IMR-90 (cell line): ENCODE data around the gene RIC8B. TPM values are rescaled to one million over a fixed set of nuclear protein-coding genes. Genes with fewer than 3 reads are reported as not detected.

Experiments
- ATAC-seq: fragments of 200-7000 bp; cut with Tn5 transposase; 2 replicates; pipeline ENCODE4 v1.9.1; 2020; ENCODE audit warnings: low read depth, mild to moderate bottlenecking, moderate library complexity
- BruUV-seq: library from RNA; stranded (reverse); fragments of 400-500 nt; replicated peaks from 2 replicates; lab custom pipeline; 2021; lab: Mats Ljungman, UMichigan
- CTCF ChIA-PET: fragments of 300-600 bp; formaldehyde crosslinking; extraction: SDS; loops from one replicate; lab custom pipeline; 2021; ENCODE audit warnings: antibody characterized with exemption; lab: Yijun Ruan, JAX
- POLR2A ChIA-PET: fragments of 300-600 bp; sonication (Branson Sonifier 250); formaldehyde crosslinking; loops from one replicate; lab custom pipeline; 2022; ENCODE audit warnings: antibody characterized with exemption; ENCODE audit not compliant: unreplicated experiment; lab: Charles Lee
- DNase-seq: peaks from one replicate; pipeline ENCODE4 v3.0.0; 2013
- H2AFZ ChIP-seq: replicated peaks from 2 replicates; pipeline ENCODE3; 2013; ENCODE audit warnings: low read length, mild to moderate bottlenecking; ENCODE audit not compliant: poor library complexity
- H2AK5ac ChIP-seq: 2 replicates; pipeline ENCODE4 v1.6.1; 2013; ENCODE audit warnings: low read depth, low read length, inconsistent platforms
- H2AK9ac ChIP-seq: replicated peaks from 2 replicates; pipeline ENCODE3; 2013; ENCODE audit warnings: mild to moderate bottlenecking, low read depth, low read length, moderate library complexity; ENCODE audit not compliant: poor library complexity
- H2BK120ac ChIP-seq: 2 replicates; pipeline ENCODE4 v1.6.1; 2013; ENCODE audit warnings: low read depth, low read length, inconsistent platforms
- H2BK15ac ChIP-seq: 3 replicates; pipeline ENCODE4 v1.6.1; 2013; ENCODE audit warnings: low read depth, low read length, inconsistent platforms
- H2BK20ac ChIP-seq: 2 replicates; pipeline ENCODE4 v1.6.1; 2013; ENCODE audit warnings: low read depth, mild to moderate bottlenecking, inconsistent platforms, low read length, moderate library complexity
- H2BK5ac ChIP-seq: 2 replicates; pipeline ENCODE4 v1.6.1; 2013; ENCODE audit warnings: mild to moderate bottlenecking, low read depth, low read length, inconsistent platforms; ENCODE audit not compliant: poor library complexity, severe bottlenecking
- H3K14ac ChIP-seq: replicated peaks from 2 replicates; pipeline ENCODE4 v1.6.1; 2013; ENCODE audit warnings: low read depth, low read length, inconsistent platforms
- H3K18ac ChIP-seq: 2 replicates; pipeline ENCODE4 v1.6.1; 2013; ENCODE audit warnings: low read depth, low read length, control low read depth
- H3K23ac ChIP-seq: 2 replicates; pipeline ENCODE4 v1.6.1; 2013; ENCODE audit warnings: low read depth, low read length, inconsistent platforms
- H3K27ac ChIP-seq: 2 replicates; pipeline ENCODE4 v1.5.1; 2013; ENCODE audit warnings: mild to moderate bottlenecking, control low read depth, low read length; ENCODE audit not compliant: insufficient read depth
- H3K27me3 ChIP-seq: 2 replicates; pipeline ENCODE4 v1.6.1; 2013; ENCODE audit warnings: low read length; ENCODE audit not compliant: control insufficient read depth, insufficient read depth
- H3K36me3 ChIP-seq: 2 replicates; pipeline ENCODE4 v1.6.1; 2013; ENCODE audit warnings: low read length, mixed read lengths; ENCODE audit not compliant: control insufficient read depth, insufficient read depth
- H3K4ac ChIP-seq: 2 replicates; pipeline ENCODE4 v1.6.1; 2013; ENCODE audit warnings: low read depth, low read length, inconsistent platforms
- H3K4me1 ChIP-seq: 2 replicates; pipeline ENCODE4 v1.6.1; 2013; ENCODE audit warnings: low read length, mixed read lengths; ENCODE audit not compliant: control insufficient read depth, insufficient read depth
- H3K4me2 ChIP-seq: 2 replicates; pipeline ENCODE4 v1.6.1; 2013; ENCODE audit warnings: low read depth, mild to moderate bottlenecking, control low read depth, low read length, moderate library complexity
- H3K4me3 ChIP-seq: 2 replicates; pipeline ENCODE4 v1.5.1; 2013; ENCODE audit warnings: low read depth, mild to moderate bottlenecking, control low read depth, low read length, moderate library complexity; ENCODE audit not compliant: insufficient read depth
- H3K56ac ChIP-seq: 2 replicates; pipeline ENCODE4 v1.6.1; 2013; ENCODE audit warnings: low read length, inconsistent platforms; ENCODE audit not compliant: insufficient read depth; ENCODE audit errors: extremely low read depth
- H3K79me1 ChIP-seq, 2 experiments: 2 replicates each; pipeline ENCODE4 v1.6.1; 2013; ENCODE audit warnings: low read length in 2 of 2, inconsistent platforms in 1 of 2, low read depth in 1 of 2
- H3K9ac ChIP-seq: 2 replicates; pipeline ENCODE4 v1.6.1; 2013; ENCODE audit warnings: low read depth, low read length, control low read depth
- H3K9me1 ChIP-seq: 2 replicates; pipeline ENCODE4 v1.6.1; 2013; ENCODE audit warnings: low read length, inconsistent platforms; ENCODE audit not compliant: insufficient read depth
- H3K9me3 ChIP-seq: 2 replicates; pipeline ENCODE4 v1.6.1; 2013; ENCODE audit warnings: low read length; ENCODE audit not compliant: control insufficient read depth, insufficient read depth
- H4K20me1 ChIP-seq: 2 replicates; pipeline ENCODE4 v1.6.1; 2013; ENCODE audit warnings: low read length, inconsistent platforms; ENCODE audit not compliant: insufficient read depth
- H4K5ac ChIP-seq: 2 replicates; pipeline ENCODE4 v1.6.1; 2013; ENCODE audit warnings: mild to moderate bottlenecking, low read depth, low read length, control low read depth
- H4K8ac ChIP-seq, 2 experiments: 2 replicates each; pipeline ENCODE4 v1.6.1; 2013; ENCODE audit warnings: low read depth in 2 of 2, low read length in 2 of 2, control low read depth in 1 of 2, inconsistent platforms in 1 of 2
- H4K91ac ChIP-seq: 2 replicates; pipeline ENCODE4 v1.6.1; 2013; ENCODE audit warnings: low read depth, low read length, inconsistent platforms; ENCODE audit not compliant: insufficient read depth
- MAFK ChIP-seq: IDR thresholded peaks from 2 replicates; pipeline ENCODE4 v1.6.1; 2012; ENCODE audit warnings: low read depth, low read length, improper control_type of control experiment
- RAD21 ChIP-seq: IDR thresholded peaks from 2 replicates; pipeline ENCODE4 v1.6.1; 2012; ENCODE audit warnings: low read length, improper control_type of control experiment
- WGBS, 2 experiments: methylation state at CpG; one replicate each; pipeline versions ENCODE4 v1.1.5 to v1.1.7; 2013; ENCODE audit warnings: missing lambda C conversion rate in 2 of 2; ENCODE audit not compliant: insufficient read length in 1 of 2; ENCODE audit errors: extremely low coverage in 2 of 2; 5-methylcytosine and 5-hydroxymethylcytosine counted together
- dilution Hi-C: fragments of 300-500 bp; cut with HindIII; formaldehyde crosslinking; loops from one replicate; pipeline ENCODE4 v1.14.3; 2018; ENCODE audit warnings: low sequenced_read_pairs; ENCODE audit not compliant: unreplicated experiment
- in situ Hi-C: fragments of 300-500 bp; cut with MboI; formaldehyde crosslinking; loops from 3 replicates; pipeline ENCODE4 v1.14.3; 2019; ENCODE audit warnings: low sequenced_read_pairs, inconsistent platforms, mixed read lengths
- intact Hi-C: fragments of 100-400 bp; cut with micrococcal nuclease; formaldehyde crosslinking; loops from 2 replicates; pipeline ENCODE4 v1.10.0; 2022
- polyA plus RNA-seq, 3 experiments: library from polyadenylated mRNA; depleted of rRNA; stranded (reverse); fragments of >200 nt; gene quantifications; 2 replicates each; pipeline ENCODE4 v1.2.3, GENCODE V29; 2012; ENCODE audit warnings: low replicate concordance in 1 of 3
- total RNA-seq: library from RNA; depleted of rRNA; stranded (reverse); fragments of >200 nt; gene quantifications from 2 replicates; pipeline ENCODE4 v1.2.3, GENCODE V29; 2012

Gene RIC8B
- total and polyA plus RNA-seq, 2 of the 4 experiments (the other 2 are of a cell fraction), result 5.5 to 19.5 TPM

- no peak for TF ChIP-seq MAFK
Observed at GRCh38 chr12:106736051-106736957, 38.2 kb upstream of the RIC8B start (continued).

- intact Hi-C loops, result no loop called here
- dilution Hi-C loops, result no loop called here
- Histone ChIP-seq H2BK120ac (no peak overlapping the region), H2AK9ac (no peak overlapping the region), H3K27ac (no peak overlapping the region), H3K9me1 (no peaks in the 10 kb centered on the region), H2BK15ac (no peak overlapping the region), H3K56ac (no peak overlapping the region), H3K4me2 (no peak overlapping the region), H2AFZ (no peak overlapping the region), H3K4ac (no peak overlapping the region), H3K23ac (no peak overlapping the region), H3K9me3 (no peaks in the 10 kb centered on the region), H3K27me3 (peaks cover 13% of the 10 kb centered on the region), H4K8ac (no peak overlapping the region), H3K18ac (no peak overlapping the region), H2BK20ac (no peak overlapping the region), H4K20me1 (no peaks in the 10 kb centered on the region), H2BK5ac (no peak overlapping the region), H3K79me1 (no peaks in the 10 kb centered on the region), H4K91ac (no peak overlapping the region), H4K5ac (no peak overlapping the region), H3K4me3 (no peak overlapping the region), H3K36me3 (no peaks in the 10 kb centered on the region), H3K4me1 (no peaks in the 10 kb centered on the region), H2AK5ac (no peak overlapping the region), H3K9ac (no peak overlapping the region), H3K14ac (no peak overlapping the region)
- DNase-seq, result no peak
- WGBS, 2 experiments, result no CpG with 5 or more reads among the region's 4 CpGs
- in situ Hi-C loops, result no loop called here
- ChIA-PET CTCF (interaction anchor here (0.6 kb wide), 1 partner anchor 246 kb away, joined by 3 read pairs; no protein-coding TSS in a partner anchor), POLR2A (no interaction called here)
- BruUV-seq, result no TSS peak
- no peak for ATAC-seq
- no peak for TF ChIP-seq RAD21
Observed at GRCh38 chr12:106739318-106739717, 35.2 kb upstream of the RIC8B start.
